Measurements from ENCODE around the gene GDAP2.

Gene GDAP2

DNA sequence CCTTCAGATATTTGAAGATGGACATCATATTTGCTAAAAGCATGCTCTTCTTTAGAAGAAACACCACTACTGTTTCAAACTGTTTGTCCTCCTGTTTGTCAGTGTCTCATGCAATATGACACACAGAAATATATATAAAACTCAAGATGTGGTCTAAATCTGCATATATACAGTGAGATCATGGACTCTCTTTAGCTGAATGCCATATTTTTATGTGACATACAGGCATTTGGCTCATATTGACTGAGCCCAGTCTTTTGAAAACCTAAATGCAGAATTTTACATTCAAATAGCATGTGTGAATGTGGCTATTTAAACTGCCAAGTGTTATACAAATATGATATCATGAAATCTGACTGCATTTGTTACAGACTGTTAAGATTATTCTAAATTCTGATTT is 18.4 kb downstream of the GDAP2 start:
- H3K27me3 ChIP-seq (ENCODE audit: control insufficient read depth, insufficient read depth, low read length) = no peaks in the 10 kb centered on the region
- TF ChIP-seq, protein P1, sequence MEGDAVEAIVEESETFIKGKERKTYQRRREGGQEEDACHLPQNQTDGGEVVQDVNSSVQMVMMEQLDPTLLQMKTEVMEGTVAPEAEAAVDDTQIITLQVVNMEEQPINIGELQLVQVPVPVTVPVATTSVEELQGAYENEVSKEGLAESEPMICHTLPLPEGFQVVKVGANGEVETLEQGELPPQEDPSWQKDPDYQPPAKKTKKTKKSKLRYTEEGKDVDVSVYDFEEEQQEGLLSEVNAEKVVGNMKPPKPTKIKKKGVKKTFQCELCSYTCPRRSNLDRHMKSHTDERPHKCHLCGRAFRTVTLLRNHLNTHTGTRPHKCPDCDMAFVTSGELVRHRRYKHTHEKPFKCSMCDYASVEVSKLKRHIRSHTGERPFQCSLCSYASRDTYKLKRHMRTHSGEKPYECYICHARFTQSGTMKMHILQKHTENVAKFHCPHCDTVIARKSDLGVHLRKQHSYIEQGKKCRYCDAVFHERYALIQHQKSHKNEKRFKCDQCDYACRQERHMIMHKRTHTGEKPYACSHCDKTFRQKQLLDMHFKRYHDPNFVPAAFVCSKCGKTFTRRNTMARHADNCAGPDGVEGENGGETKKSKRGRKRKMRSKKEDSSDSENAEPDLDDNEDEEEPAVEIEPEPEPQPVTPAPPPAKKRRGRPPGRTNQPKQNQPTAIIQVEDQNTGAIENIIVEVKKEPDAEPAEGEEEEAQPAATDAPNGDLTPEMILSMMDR (IDR thresholded peaks at IDR 0.05) = no peak
- H3K9me3 ChIP-seq (ENCODE audit: control insufficient read depth, low read length) = no peaks in the 10 kb centered on the region
- H3K9ac ChIP-seq = no peak overlapping the region
- H2AFZ ChIP-seq = no peak overlapping the region
- H3K27ac ChIP-seq = no peak overlapping the region
- no peaks in the 10 kb centered on the region for H3K79me2 ChIP-seq
- no peaks in the 10 kb centered on the region for H3K4me1 ChIP-seq
- no peak overlapping the region for H3K4me2 ChIP-seq (ENCODE audit: low read length)
- H3K4me3 ChIP-seq (ENCODE audit: low read depth, low read length) = no peak overlapping the region
- H3K36me3 ChIP-seq (ENCODE audit: control insufficient read depth, insufficient read depth, low read length) = no peaks in the 10 kb centered on the region

DNA sequence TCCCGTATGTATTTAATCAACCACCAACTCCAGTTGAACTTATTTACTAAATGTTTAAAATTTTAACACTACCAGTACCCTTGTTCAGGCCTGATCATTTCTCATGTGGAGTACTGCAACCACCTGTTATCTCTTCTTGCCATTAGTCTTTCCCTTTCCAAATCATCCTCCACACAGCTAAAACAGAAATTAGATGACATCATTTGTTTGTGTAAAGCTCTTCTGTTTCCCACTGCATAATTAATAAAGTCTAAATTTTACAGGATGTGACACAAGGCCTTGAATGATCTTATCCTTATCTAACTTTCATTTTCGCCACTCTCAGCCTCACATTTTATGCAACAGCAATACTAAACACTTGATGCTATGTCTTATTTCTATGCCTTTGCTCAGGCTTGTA is 24.4 kb downstream of the GDAP2 start:
- TF ChIP-seq, protein P1 (IDR thresholded peaks at IDR 0.05) = no peak
- no peaks in the 10 kb centered on the region for H3K4me1 ChIP-seq
- H3K27ac ChIP-seq = no peak overlapping the region
- H3K4me2 ChIP-seq (ENCODE audit: low read length) = no peak overlapping the region
- H3K36me3 ChIP-seq (ENCODE audit: control insufficient read depth, insufficient read depth, low read length) = no peaks in the 10 kb centered on the region
- H3K79me2 ChIP-seq = no peaks in the 10 kb centered on the region
- H3K4me3 ChIP-seq (ENCODE audit: low read depth, low read length) = no peak overlapping the region
- no peaks in the 10 kb centered on the region for H3K27me3 ChIP-seq (ENCODE audit: control insufficient read depth, insufficient read depth, low read length)
- no peak overlapping the region for H2AFZ ChIP-seq
- H3K9me3 ChIP-seq (ENCODE audit: control insufficient read depth, low read length) = no peaks in the 10 kb centered on the region
- no peak overlapping the region for H3K9ac ChIP-seq

DNA sequence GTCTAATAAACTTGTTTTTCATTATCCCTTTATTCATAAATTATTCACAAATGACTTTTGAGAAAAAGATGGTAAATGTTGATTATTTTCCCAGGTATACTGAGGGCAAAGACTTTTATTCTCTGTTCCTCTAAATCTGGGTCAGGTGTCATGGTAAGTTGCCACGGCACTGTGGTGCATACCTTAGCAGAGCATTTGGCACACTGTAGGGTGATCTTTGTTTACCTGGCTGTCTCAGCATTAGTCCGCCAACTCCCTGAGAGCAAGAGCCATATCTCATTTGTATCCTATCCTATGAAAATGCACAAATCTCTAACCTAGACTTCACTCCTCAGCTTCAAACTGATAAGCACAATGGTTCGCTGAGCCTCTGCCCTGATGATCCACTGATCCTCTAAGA is 24.9 kb downstream of the GDAP2 start:
- Histone ChIP-seq H3K9ac (no peak overlapping the region), H3K79me2 (no peaks in the 10 kb centered on the region), H3K36me3 (ENCODE audit: control insufficient read depth, insufficient read depth, low read length) (no peaks in the 10 kb centered on the region), H3K4me3 (ENCODE audit: low read depth, low read length) (no peak overlapping the region), H3K4me2 (ENCODE audit: low read length) (no peak overlapping the region), H3K4me1 (no peaks in the 10 kb centered on the region), H3K9me3 (ENCODE audit: control insufficient read depth, low read length) (no peaks in the 10 kb centered on the region), H3K27me3 (ENCODE audit: control insufficient read depth, insufficient read depth, low read length) (no peaks in the 10 kb centered on the region), H3K27ac (no peak overlapping the region), H2AFZ (no peak overlapping the region)
- TF ChIP-seq, protein P1 (IDR thresholded peaks at IDR 0.05) = no peak

DNA sequence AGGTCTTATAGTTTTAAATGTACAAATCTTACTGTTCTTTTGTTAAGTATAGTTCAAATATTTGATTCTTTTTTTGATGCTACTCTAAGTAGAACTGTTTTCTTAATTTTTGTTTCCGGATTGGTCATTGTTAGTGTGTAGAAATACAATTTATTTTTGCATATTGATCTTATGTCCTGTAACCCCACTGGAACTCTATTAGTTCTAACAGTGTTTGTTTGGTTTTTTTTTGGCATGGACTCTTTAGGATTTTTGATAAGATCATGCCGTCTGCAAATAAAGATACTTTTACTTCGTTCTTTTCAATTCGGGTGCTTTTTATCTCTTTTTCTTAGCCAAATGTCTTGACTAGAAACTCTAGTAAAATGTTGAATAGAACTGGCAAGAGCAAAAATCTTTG is 26.5 kb downstream of the GDAP2 start:
- Histone ChIP-seq H3K9ac (no peak overlapping the region), H3K4me3 (ENCODE audit: low read depth, low read length) (no peak overlapping the region), H3K9me3 (ENCODE audit: control insufficient read depth, low read length) (no peaks in the 10 kb centered on the region), H2AFZ (no peak overlapping the region), H3K36me3 (ENCODE audit: control insufficient read depth, insufficient read depth, low read length) (no peaks in the 10 kb centered on the region), H3K27me3 (ENCODE audit: control insufficient read depth, insufficient read depth, low read length) (no peaks in the 10 kb centered on the region), H3K4me1 (no peaks in the 10 kb centered on the region), H3K4me2 (ENCODE audit: low read length) (no peak overlapping the region), H3K79me2 (no peaks in the 10 kb centered on the region), H3K27ac (no peak overlapping the region)
- TF ChIP-seq, protein P1 (IDR thresholded peaks at IDR 0.05) = no peak

DNA sequence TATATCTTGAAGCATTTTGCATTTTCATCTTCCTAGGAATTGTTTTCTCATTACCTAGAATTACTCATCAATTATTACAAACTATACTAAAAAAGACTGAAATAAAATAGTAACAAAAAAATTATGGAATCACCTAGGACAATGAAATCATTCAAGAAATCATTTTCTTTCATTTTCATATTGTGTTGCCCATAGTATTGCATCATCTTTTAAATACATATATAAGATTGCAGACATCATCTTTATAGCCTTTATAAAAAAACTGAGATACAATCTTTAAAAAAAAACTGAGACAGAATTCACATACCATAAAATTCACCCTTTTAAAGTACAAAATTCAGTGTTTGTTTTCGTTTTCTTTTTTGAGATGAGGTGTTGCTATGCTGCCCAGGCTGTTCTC is 29.6 kb downstream of the GDAP2 start:
- no peaks in the 10 kb centered on the region for H3K79me2 ChIP-seq
- H3K27me3 ChIP-seq (ENCODE audit: control insufficient read depth, insufficient read depth, low read length) = no peaks in the 10 kb centered on the region
- no peak overlapping the region for H3K4me3 ChIP-seq (ENCODE audit: low read depth, low read length)
- H3K4me2 ChIP-seq (ENCODE audit: low read length) = no peak overlapping the region
- TF ChIP-seq, protein P1 (IDR thresholded peaks at IDR 0.05) = no peak
- H3K9me3 ChIP-seq (ENCODE audit: control insufficient read depth, low read length) = no peaks in the 10 kb centered on the region
- no peaks in the 10 kb centered on the region for H3K4me1 ChIP-seq
- no peaks in the 10 kb centered on the region for H3K36me3 ChIP-seq (ENCODE audit: control insufficient read depth, insufficient read depth, low read length)
- H3K27ac ChIP-seq = no peak overlapping the region
- no peak overlapping the region for H3K9ac ChIP-seq
- no peak overlapping the region for H2AFZ ChIP-seq

Measured in parathyroid adenoma (tissue), 2 donors.